Sigmoid colon (tissue), 7 donors: ENCODE measurements around the gene HSD17B12. TPM values are rescaled to one million over a fixed set of nuclear protein-coding genes. Genes with fewer than 3 reads are reported as not detected.

Experiments used
- DNase-seq: peaks from one replicate; pipeline ENCODE4 v3.0.0-alpha.2; 2019
- H3K27ac ChIP-seq, 4 donors: fragments of 200-600 bp; sonication (generic); one replicate each; pipeline ENCODE4 v1.5.1; 2016 to 2019; ENCODE audit warnings: mild to moderate bottlenecking in 1 of 4
- H3K27me3 ChIP-seq, 3 donors: fragments of 200-600 bp; sonication (generic); one replicate each; pipeline ENCODE4 v1.5.1; 2019; ENCODE audit warnings: mild to moderate bottlenecking in 1 of 3
- H3K36me3 ChIP-seq, 4 donors: fragments of 200-600 bp; sonication (generic); one replicate each; pipeline ENCODE4 v1.5.1; 2016 to 2019
- H3K4me1 ChIP-seq, 4 donors: fragments of 200-600 bp; sonication (generic); one replicate each; pipeline ENCODE4 v1.5.1; 2017 to 2019
- H3K4me3 ChIP-seq, 4 donors: fragments of 200-600 bp; sonication (generic); one replicate each; pipeline ENCODE4 v1.5.1; 2017 to 2019; ENCODE audit warnings: mild to moderate bottlenecking in 2 of 4, moderate library complexity in 1 of 4
- H3K9me3 ChIP-seq, 4 donors: fragments of 200-600 bp in 3 of 4; sonication (generic) in 3 of 4; one replicate each; pipeline versions ENCODE4 v1.5.1 to v1.6.1; 2013 to 2019
- CTCF ChIP-seq, 4 experiments: fragments of 450-650 bp in 3 of 4; fragments of 200-600 bp in 1 of 4; IDR thresholded peaks; one replicate each; pipeline ENCODE4 v1.5.1; 2016 to 2019; ENCODE audit warnings: antibody characterized with exemption in 4 of 4, mild to moderate bottlenecking in 3 of 4, moderate library complexity in 2 of 4
- EP300 ChIP-seq, 4 donors: sonication (generic); formaldehyde crosslinking; IDR thresholded peaks; one replicate each; pipeline ENCODE4 v1.6.1; 2017; ENCODE audit warnings: antibody characterized with exemption in 4 of 4
- POLR2A ChIP-seq, 2 donors: fragments of 450-650 bp; IDR thresholded peaks; one replicate each; pipeline ENCODE4 v1.6.1; 2016; ENCODE audit warnings: antibody characterized with exemption in 2 of 2, mild to moderate bottlenecking in 2 of 2, moderate library complexity in 2 of 2
- POLR2AphosphoS5 ChIP-seq, 4 donors: sonication (generic); formaldehyde crosslinking; IDR thresholded peaks; one replicate each; pipeline ENCODE4 v1.6.1; 2017; ENCODE audit warnings: antibody characterized with exemption in 4 of 4
- WGBS, 2 donors: extraction: QIAGEN DNeasy Blood & Tissue Kit; methylation state at CpG; one replicate each; pipeline ENCODE4 v1.1.7; 2013; 5-methylcytosine and 5-hydroxymethylcytosine counted together
- intact Hi-C: fragments of 100-400 bp; cut with DNase I; formaldehyde crosslinking; loops from one replicate; pipeline ENCODE4 v1.15.1; 2023
- polyA plus RNA-seq, 3 donors: library from polyadenylated mRNA; stranded (reverse); fragments of 200-250 nt; gene quantifications; one replicate each; pipeline ENCODE4 v1.2.3, GENCODE V29; 2013
- small RNA-seq, 3 donors: library from RNA; depleted of rRNA; stranded (forward); fragments of <200 nt; gene quantifications; one replicate each; pipeline ENCODE3, GENCODE V24; 2016
- total RNA-seq, 4 donors: library from RNA; depleted of rRNA; stranded (reverse); fragments of >200 nt; gene quantifications; one replicate each; pipeline ENCODE4 v1.1.0, GENCODE V29; 2016
- donor health status: healthy with polysubstance abuse.
- donor health status: Bipolar disorder and iron deficiency.
- donor health status: healthy.

The HSD17B12 gene
- total and polyA plus RNA-seq, 7 donors: 21.6 to 53.4 (median 34.9) TPM

GRCh38 chr11:43904742-43905535, 224.4 kb downstream of the HSD17B12 start:
- TF ChIP-seq EP300 (IDR thresholded peaks at IDR 0.05): no peak
- peak in 1 of 4 donors; percentile 38 for TF ChIP-seq POLR2AphosphoS5 (IDR thresholded peaks at IDR 0.05)
- 79 to 83% methylated on average over 10 of the region's 10 CpGs for WGBS, 2 donors
- Histone ChIP-seq H3K36me3 (peaks cover 8 to 56% (median 19%) of the 10 kb centered on the region in 4 donors), H3K4me3 (no peak overlapping the region), H3K27me3 (no peaks in the 10 kb centered on the region), H3K4me1 (peaks cover 0 to 10% (median 0%) of the 10 kb centered on the region in 4 donors), H3K27ac (peak overlapping the region in 3 of 4 donors; percentile 10 to 60 (median 57)), H3K9me3 (no peaks in the 10 kb centered on the region)
- intact Hi-C loops: no loop called here
- no peak for DNase-seq

DNA sequence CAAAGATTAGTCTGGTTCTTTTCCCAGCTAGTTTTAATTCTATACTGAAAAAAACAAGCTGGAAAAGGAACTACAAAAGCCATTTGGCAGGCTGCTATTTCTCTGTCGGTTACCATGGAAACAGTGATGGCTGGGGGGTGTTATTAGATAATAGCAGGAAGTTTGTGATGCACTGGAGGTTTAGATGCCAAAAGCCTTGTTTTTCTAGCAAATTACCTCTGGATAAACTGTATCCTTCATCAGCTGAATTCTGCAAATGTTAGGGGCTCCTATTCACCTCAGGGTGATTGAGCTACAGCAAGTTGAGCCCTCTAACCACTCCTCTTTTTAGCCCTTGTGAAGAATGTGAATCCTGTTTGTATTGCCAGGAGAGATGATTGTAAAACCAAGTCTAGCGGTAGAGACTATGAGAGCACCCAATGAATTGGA, 225.3 kb downstream of the HSD17B12 start:
- intact Hi-C loops: no loop called here
- H3K36me3 ChIP-seq: peaks cover 8 to 57% (median 19%) of the 10 kb centered on the region in 4 donors
- WGBS, 2 donors: 77 to 85% methylated on average over 2 of the region's 2 CpGs

More for the DNA sequence above, 225.3 kb downstream of the HSD17B12 start:
- Histone ChIP-seq H3K27ac (peak overlapping the region in 3 of 4 donors; percentile 3 to 60 (median 57)), H3K4me3 (no peak overlapping the region), H3K9me3 (no peaks in the 10 kb centered on the region), H3K27me3 (no peaks in the 10 kb centered on the region), H3K4me1 (peaks cover 0 to 10% (median 0%) of the 10 kb centered on the region in 4 donors)
- DNase-seq: no peak
- TF ChIP-seq EP300 (IDR thresholded peaks at IDR 0.05) (no peak), POLR2AphosphoS5 (IDR thresholded peaks at IDR 0.05) (no peak), POLR2A (IDR thresholded peaks at IDR 0.05) (no peak), CTCF (IDR thresholded peaks at IDR 0.05) (no peak)

Small RNA genes within 50 kb of the gene (small RNA-seq; reads per million reads assigned to genes)
- gene PHBP2: 0 reads per million in 3 donors
- gene RPL23AP63: 0 reads per million in 3 donors

Other genes with a start within 250 kb of the HSD17B12 start
- gene ALKBH3, start 200.1 kb downstream of the HSD17B12 start, total RNA-seq: 10 to 100 TPM; 25.7 to 31.2 (median 30.6) TPM
- 10 to 100 TPM; 15.7 to 27.3 (median 22.8) TPM for gene ALKBH3, start 200.1 kb downstream of the HSD17B12 start, polyA plus RNA-seq